Activated T-cell treated with anti-CD3 and anti-CD28 coated beads for 1 hour (primary cell): ENCODE data around the gene GARS1.

Experiments used
- DNase-seq: peaks from one replicate; pipeline ENCODE4 v3.0.0-alpha.2; 2020; ENCODE audit warnings: low read depth

The GARS1 gene

DNA sequence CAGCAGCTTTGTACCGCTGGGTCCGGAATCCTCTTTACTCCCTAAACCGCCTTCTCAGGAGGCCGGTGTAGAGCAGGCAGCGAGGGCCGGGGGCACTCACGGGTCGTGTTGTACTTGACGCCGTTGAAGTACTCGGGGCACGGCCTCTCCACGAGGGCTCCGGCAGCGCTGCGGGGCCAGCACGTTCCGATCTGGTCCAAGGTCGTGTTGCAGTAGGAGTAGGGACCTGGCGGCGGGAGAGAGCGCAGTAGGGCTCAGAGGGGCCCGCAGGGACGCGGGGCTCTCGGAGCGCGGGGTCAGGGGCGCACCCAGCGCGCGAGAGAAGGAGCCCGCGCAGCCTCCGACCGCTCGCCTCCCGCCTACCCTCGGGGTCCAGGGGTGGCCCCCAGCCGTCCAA lies 87.1 kb downstream of the GARS1 start:
- DNase-seq: no peak

GRCh38 chr7:30682212-30683083 lies 87.8 kb downstream of the GARS1 start, which contains the start of gene CRHR2:
CRHR2 (minus strand) TSS chr7:30682456; CDS start chr7:30682280, 176 bp downstream.
- DNase-seq: peak; percentile 11

DNA sequence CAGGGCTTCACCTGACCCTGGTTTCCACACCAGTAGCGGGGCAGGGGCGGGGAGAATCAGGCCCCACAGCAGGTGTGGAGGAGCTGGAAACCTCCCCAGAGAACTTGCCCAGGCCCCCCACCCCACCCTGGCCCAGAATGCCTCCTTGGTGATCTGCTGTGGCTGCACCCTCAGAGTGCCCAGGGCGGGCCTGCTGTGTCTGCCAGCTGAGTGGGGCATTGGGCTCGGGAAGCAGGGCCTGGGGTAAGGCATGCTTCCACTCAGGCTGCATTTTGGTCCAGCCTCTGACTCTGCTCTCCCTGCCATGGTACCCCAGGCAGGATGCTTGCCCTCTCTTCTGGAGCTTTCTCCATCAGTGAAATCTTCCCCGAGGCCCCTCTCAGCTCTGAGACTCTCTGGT lies 88.6 kb downstream of the GARS1 start:
- no peak for DNase-seq
